Glutamatergic neuron (in vitro differentiated cells): ENCODE results near the gene PELO. TPM values are rescaled to one million over a fixed set of nuclear protein-coding genes. Genes with fewer than 3 reads are reported as not detected.

Experiments used
- DNase-seq: peaks from one replicate; pipeline ENCODE4 v3.0.0; 2022
- H3K27ac Mint-ChIP-seq: one replicate; pipeline ENCODE4 v1.8.0; 2020; ENCODE audit warnings: mild to moderate bottlenecking, mixed read lengths, inconsistent platforms; ENCODE audit not compliant: unreplicated experiment
- H3K27me3 Mint-ChIP-seq: one replicate; pipeline ENCODE4 v1.8.0; 2020; ENCODE audit warnings: mild to moderate bottlenecking, moderate library complexity, mixed read lengths, inconsistent platforms; ENCODE audit not compliant: unreplicated experiment
- H3K36me3 Mint-ChIP-seq: one replicate; pipeline ENCODE4 v1.8.0; 2020; ENCODE audit warnings: mild to moderate bottlenecking, mixed read lengths, inconsistent platforms; ENCODE audit not compliant: unreplicated experiment
- H3K4me1 Mint-ChIP-seq: one replicate; pipeline ENCODE4 v1.8.0; 2020; ENCODE audit warnings: mild to moderate bottlenecking, low read depth, mixed read lengths, inconsistent platforms; ENCODE audit not compliant: unreplicated experiment
- H3K4me3 Mint-ChIP-seq: one replicate; pipeline ENCODE4 v1.8.0; 2020; ENCODE audit warnings: mild to moderate bottlenecking, mixed read lengths, inconsistent platforms; ENCODE audit not compliant: unreplicated experiment
- H3K9me3 Mint-ChIP-seq: one replicate; pipeline ENCODE4 v1.8.0; 2020; ENCODE audit warnings: mild to moderate bottlenecking, moderate library complexity, mixed read lengths, inconsistent platforms; ENCODE audit not compliant: unreplicated experiment
- total RNA-seq: library from RNA; stranded (reverse); fragmentation: NEBNext Ultra II Directional; extraction: Animal tissue kit (Norgen Biotek cat#: 25700); gene quantifications from one replicate; pipeline ENCODE4 v1.2.1, GENCODE V29; 2021; ENCODE audit not compliant: unreplicated experiment
- TF ChIP-seq, protein P1 (sequence below): fragments of 200-600 bp; sonication (generic); IDR thresholded peaks from one replicate; pipeline ENCODE4 v1.5.0; 2021; ENCODE audit not compliant: partially characterized antibody, unreplicated experiment

Gene PELO
- total RNA-seq, 1 donor from 2014 or later: 7.5 TPM

DNA sequence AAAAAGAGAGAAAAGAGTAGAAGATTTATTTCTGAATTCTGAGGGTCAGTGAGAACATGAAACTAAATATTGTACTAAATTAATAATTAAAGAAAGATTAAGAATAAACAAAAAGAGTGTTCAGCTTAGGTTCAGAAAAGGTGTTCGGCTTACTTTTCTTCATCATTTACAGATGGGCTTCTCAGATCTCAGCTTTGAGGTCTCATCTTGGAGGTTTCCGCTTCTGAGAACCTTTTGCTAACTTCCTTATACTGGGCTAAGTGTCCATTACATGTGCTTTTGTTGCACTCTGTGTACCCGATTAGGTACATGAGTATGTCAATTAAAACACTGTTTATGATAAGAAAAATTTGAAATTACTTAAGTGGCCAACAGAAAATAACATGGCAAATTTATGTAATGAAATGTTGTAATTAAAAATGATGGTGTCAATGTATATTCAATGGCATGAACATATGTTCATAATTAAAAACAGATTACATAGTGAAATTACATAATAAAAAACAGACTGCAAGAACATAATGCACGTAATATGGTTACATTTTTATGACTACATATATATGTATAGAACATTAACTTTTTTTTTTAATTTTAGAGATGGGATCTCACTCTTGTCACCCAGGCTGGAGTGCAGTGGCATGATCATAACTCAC lies 17.3 kb upstream of the PELO start:
- no peaks in the 10 kb centered on the region for H3K27me3 Mint-ChIP-seq
- no peak overlapping the region for H3K4me3 Mint-ChIP-seq
- H3K9me3 Mint-ChIP-seq: no peaks in the 10 kb centered on the region
- TF ChIP-seq, protein P1, sequence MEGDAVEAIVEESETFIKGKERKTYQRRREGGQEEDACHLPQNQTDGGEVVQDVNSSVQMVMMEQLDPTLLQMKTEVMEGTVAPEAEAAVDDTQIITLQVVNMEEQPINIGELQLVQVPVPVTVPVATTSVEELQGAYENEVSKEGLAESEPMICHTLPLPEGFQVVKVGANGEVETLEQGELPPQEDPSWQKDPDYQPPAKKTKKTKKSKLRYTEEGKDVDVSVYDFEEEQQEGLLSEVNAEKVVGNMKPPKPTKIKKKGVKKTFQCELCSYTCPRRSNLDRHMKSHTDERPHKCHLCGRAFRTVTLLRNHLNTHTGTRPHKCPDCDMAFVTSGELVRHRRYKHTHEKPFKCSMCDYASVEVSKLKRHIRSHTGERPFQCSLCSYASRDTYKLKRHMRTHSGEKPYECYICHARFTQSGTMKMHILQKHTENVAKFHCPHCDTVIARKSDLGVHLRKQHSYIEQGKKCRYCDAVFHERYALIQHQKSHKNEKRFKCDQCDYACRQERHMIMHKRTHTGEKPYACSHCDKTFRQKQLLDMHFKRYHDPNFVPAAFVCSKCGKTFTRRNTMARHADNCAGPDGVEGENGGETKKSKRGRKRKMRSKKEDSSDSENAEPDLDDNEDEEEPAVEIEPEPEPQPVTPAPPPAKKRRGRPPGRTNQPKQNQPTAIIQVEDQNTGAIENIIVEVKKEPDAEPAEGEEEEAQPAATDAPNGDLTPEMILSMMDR: no peak
- H3K4me1 Mint-ChIP-seq: no peaks in the 10 kb centered on the region
- no peak overlapping the region for H3K27ac Mint-ChIP-seq
- DNase-seq: no peak
- H3K36me3 Mint-ChIP-seq: no peaks in the 10 kb centered on the region

DNA sequence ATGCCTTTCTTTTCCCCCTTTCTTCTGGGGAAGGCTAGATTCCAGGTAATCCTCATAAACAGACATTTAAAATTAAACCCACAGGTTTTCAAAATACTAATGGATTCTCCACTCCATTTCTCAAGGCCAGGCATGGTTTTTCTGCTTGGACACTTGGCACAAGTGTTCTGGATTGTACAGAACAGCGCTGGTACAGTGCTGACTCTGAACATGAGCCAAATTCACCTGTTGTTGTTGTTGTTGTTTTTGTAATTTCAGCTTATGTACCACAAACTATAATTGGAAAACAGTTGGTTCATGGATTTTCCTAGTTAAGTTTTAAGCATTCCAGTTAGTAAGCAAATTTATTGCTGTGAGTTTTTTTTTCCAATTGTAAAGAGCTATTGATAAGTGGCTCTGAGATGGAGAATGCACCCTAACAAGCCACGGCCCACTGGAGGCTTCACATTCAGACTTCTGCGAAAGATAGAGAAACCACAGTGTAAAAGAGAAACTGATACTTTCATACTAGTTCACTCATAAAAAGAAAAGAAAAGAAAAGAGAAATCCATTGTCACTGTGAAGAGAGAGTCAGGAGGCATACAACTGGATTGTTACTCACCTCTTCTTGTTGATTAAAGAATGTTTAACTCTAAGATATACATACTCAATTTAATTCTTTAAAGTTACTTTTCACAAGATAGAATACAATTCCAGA lies 16.2 kb upstream of the PELO start:
- TF ChIP-seq, protein P1: no peak
- Mint-ChIP-seq H3K4me1 (no peaks in the 10 kb centered on the region), H3K4me3 (no peak overlapping the region), H3K27ac (no peak overlapping the region), H3K36me3 (no peaks in the 10 kb centered on the region), H3K9me3 (no peaks in the 10 kb centered on the region), H3K27me3 (no peaks in the 10 kb centered on the region)
- DNase-seq: no peak

DNA sequence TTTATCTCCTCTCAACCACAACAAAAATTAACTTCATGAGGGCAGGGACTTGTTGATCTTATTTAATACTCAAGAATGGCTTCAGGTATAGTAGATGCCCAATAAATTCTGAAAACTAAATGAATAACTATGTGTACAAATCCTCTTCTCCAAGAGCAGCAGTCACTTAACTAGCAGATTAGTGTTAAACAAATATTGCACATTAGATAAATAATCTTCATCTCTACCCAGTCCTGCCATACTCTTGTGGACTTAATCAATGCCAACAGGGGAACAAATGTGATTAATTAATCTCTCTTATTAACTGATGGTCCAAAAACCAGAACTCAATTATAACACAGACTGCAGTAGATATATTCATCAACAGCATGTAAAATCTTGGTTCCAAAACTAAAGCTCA lies 15.0 kb upstream of the PELO start:
- Mint-ChIP-seq H3K36me3 (no peaks in the 10 kb centered on the region), H3K9me3 (no peaks in the 10 kb centered on the region), H3K27ac (no peak overlapping the region), H3K4me3 (no peak overlapping the region), H3K4me1 (no peaks in the 10 kb centered on the region), H3K27me3 (no peaks in the 10 kb centered on the region)
- TF ChIP-seq, protein P1: no peak
- no peak for DNase-seq

DNA sequence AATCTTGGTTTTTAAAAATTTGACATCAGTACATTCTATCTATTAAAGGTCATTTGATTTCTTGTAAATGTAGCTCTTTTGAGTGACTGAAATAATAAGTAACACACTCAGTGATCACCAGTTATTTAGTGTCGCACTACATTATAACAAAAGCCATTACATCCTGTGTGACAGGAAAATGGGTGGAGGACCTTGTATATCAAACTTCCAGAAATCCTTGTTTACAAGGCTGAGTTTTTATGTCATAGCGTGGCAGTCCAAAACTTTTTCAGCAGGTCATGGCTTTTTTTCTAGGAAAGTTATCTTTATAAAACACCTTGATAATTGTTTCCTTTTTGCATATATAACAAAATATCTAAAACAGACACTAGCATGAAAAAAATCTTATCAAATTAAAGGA lies 14.4 kb upstream of the PELO start:
- DNase-seq: no peak
- no peaks in the 10 kb centered on the region for H3K36me3 Mint-ChIP-seq
- no peak overlapping the region for H3K4me3 Mint-ChIP-seq
- TF ChIP-seq, protein P1: no peak
- H3K27me3 Mint-ChIP-seq: no peaks in the 10 kb centered on the region
- H3K9me3 Mint-ChIP-seq: no peaks in the 10 kb centered on the region
- no peak overlapping the region for H3K27ac Mint-ChIP-seq
- H3K4me1 Mint-ChIP-seq: no peaks in the 10 kb centered on the region

DNA sequence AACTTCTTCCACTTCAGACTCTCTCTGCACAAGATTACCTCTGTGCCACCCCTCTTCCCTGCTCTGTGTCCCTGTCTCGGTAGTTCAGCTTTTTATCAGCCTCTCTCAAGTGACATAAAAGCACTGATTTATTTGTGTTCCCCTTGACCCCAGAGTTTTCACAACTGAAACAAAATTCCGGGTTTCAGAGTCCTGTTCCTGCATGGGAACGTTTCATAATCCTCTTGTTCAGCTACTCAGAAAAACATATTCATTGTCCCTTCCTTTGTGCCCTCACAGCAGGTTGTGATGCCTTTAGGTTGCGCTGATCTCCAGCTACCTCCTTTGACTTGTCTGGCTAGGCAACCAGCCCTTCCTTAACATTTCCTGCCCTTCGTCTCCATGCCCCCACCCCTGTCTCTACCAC lies 13.7 kb upstream of the PELO start:
- Mint-ChIP-seq H3K4me3 (no peak overlapping the region), H3K9me3 (no peaks in the 10 kb centered on the region), H3K27me3 (no peaks in the 10 kb centered on the region), H3K4me1 (no peaks in the 10 kb centered on the region), H3K36me3 (no peaks in the 10 kb centered on the region), H3K27ac (no peak overlapping the region)
- DNase-seq: no peak
- TF ChIP-seq, protein P1: no peak
